ENCODE measurements around the gene CMTM3.

- TF ChIP-seq NRF1 (conservative IDR thresholded peaks at IDR 0.05 in 1 of 2, IDR thresholded peaks at IDR 0.05 in 1 of 2) (no peak), RFX5 (IDR thresholded peaks at IDR 0.05; ENCODE audit: low read depth, low read length) (no peak), BRF2 (IDR thresholded peaks at IDR 0.05; ENCODE audit: borderline replicate concordance, insufficient read depth, insufficient read length) (no peak)
Measured at GRCh38 chr16:66609139-66609510, 4.6 kb downstream of the CMTM3 start.
